Body of pancreas (tissue), 4 donors: ENCODE data around the gene R3HDM2.

Experiments
- CTCF ChIP-seq, 7 experiments: fragments of 450-650 bp in 4 of 7; fragments of 200-600 bp in 3 of 7; sonication (generic) in 3 of 7; IDR thresholded peaks; one replicate each; pipeline ENCODE4 v1.5.1; 2016 to 2019; ENCODE audit warnings: antibody characterized with exemption in 7 of 7
- POLR2A ChIP-seq, 3 donors: fragments of 450-650 bp; IDR thresholded peaks; one replicate each; pipeline ENCODE4 v1.6.1; 2016; ENCODE audit warnings: antibody characterized with exemption in 3 of 3, mild to moderate bottlenecking in 2 of 3

GRCh38 chr12:57239587-57240065, 191.2 kb downstream of the R3HDM2 start:
- TF ChIP-seq CTCF (IDR thresholded peaks at IDR 0.05) (no peak), POLR2A (IDR thresholded peaks at IDR 0.05) (no peak)
